Activated CD4-positive, alpha-beta T cell treated with anti-CD3 and anti-CD28 coated beads for 36 hours (primary cell): ENCODE data around the gene MTHFR. TPM values are rescaled to one million over a fixed set of nuclear protein-coding genes. Genes with fewer than 3 reads are reported as not detected.

Experiments used
- ATAC-seq: fragments of 200-7000 bp; cut with Tn5 transposase; one replicate; pipeline ENCODE4 v1.10.0; 2021; ENCODE audit warnings: mild to moderate bottlenecking, moderate library complexity
- CTCF ChIA-PET: fragments of 350-600 bp; sonication (Branson Sonifier 250); formaldehyde crosslinking; loops from one replicate; lab custom pipeline; 2021; ENCODE audit warnings: antibody characterized with exemption; lab: Charles Lee
- POLR2A ChIA-PET: fragments of 350-600 bp; sonication (Branson Sonifier 250); formaldehyde crosslinking; loops from one replicate; lab custom pipeline; 2021; ENCODE audit warnings: antibody characterized with exemption, inconsistent platforms; lab: Charles Lee
- DNase-seq: peaks from one replicate; pipeline ENCODE4 v3.0.0-alpha.2; 2020
- H3K27ac Mint-ChIP-seq: one replicate; pipeline ENCODE4 v1.8.0; 2021; ENCODE audit warnings: mixed read lengths
- H3K27me3 Mint-ChIP-seq: one replicate; pipeline ENCODE4 v1.8.0; 2021; ENCODE audit warnings: mixed read lengths
- H3K36me3 Mint-ChIP-seq: one replicate; pipeline ENCODE4 v1.8.0; 2021; ENCODE audit warnings: low read depth, mixed read lengths
- H3K4me1 Mint-ChIP-seq: one replicate; pipeline ENCODE4 v1.8.0; 2021; ENCODE audit warnings: mixed read lengths
- H3K4me3 Mint-ChIP-seq: one replicate; pipeline ENCODE4 v1.8.0; 2021; ENCODE audit warnings: mild to moderate bottlenecking, moderate library complexity, mixed read lengths
- H3K9me3 Mint-ChIP-seq: one replicate; pipeline ENCODE4 v1.8.0; 2021; ENCODE audit warnings: low read depth, mixed read lengths
- intact Hi-C, 2 experiments: fragments of 100-400 bp; cut with DNase I in 1 of 2; cut with micrococcal nuclease in 1 of 2; formaldehyde crosslinking; loops; one replicate each; pipeline versions ENCODE4 v1.14.2 to v1.15.1; 2022 to 2024; cut with DNase I, micrococcal nuclease
- total RNA-seq, 2 experiments: library from RNA; stranded (reverse); gene quantifications; one replicate each; pipeline ENCODE4 v1.2.3, GENCODE V29; 2021

MTHFR gene
- total RNA-seq, 2 experiments from 2014 or later: 11.2 to 11.6 TPM

DNA sequence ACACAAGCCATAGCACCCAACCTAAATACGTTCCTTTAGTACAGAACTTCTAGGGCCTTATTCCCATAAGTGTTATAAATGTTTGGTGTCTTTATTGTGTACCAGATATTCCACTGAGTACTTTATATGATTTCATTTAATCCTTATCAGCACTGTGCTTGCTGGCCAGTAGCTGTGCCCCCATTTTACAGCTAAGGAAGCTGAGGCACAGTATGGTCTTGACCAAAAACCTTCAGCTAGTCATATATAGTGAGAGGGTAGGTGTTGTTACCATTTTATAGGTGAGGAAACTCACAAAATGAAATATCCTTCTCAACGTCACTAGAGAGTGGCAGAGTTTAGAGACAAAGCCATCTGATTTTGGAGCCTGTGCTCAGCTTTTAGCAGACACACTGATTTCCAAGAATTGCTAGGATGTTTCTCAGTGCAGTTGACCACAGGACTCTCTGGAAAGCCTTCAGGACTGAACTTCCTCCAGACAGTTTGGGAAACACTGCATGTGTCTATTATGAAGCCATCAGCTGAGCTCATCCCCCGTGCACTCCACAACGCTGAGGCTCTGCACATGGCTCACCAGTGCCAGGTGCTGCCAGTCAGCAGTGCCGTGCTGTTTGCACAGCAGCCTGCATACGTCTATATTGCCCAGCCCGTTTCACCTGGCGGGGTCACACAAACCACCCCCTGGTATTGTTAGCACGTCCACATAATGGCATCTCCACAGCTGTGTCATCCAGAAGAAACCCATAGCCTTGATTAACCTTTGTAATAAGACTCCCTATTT is 26.4 kb upstream of the MTHFR start:
- H3K27me3 Mint-ChIP-seq: no peaks in the 10 kb centered on the region
- H3K4me1 Mint-ChIP-seq: no peaks in the 10 kb centered on the region
- H3K36me3 Mint-ChIP-seq: peaks cover 26% of the 10 kb centered on the region
- POLR2A ChIA-PET: interaction anchor here (1.1 kb wide), 1 partner anchor 122 kb away, joined by 3 read pairs; no protein-coding TSS in a partner anchor
- CTCF ChIA-PET: interaction anchor here (0.6 to 1.4 kb wide), 2 partner anchors 21 to 136 kb away, joined by 3 read pairs; no protein-coding TSS in a partner anchor
- H3K4me3 Mint-ChIP-seq: no peak overlapping the region
- ATAC-seq (no peak), DNase-seq (no peak)
- no peak overlapping the region for H3K27ac Mint-ChIP-seq
- intact Hi-C loops: loop anchor here in 1 of 2 experiments (10.0 kb wide), 1 partner anchor 373 kb away; no protein-coding TSS in a partner anchor
- H3K9me3 Mint-ChIP-seq: no peaks in the 10 kb centered on the region

DNA sequence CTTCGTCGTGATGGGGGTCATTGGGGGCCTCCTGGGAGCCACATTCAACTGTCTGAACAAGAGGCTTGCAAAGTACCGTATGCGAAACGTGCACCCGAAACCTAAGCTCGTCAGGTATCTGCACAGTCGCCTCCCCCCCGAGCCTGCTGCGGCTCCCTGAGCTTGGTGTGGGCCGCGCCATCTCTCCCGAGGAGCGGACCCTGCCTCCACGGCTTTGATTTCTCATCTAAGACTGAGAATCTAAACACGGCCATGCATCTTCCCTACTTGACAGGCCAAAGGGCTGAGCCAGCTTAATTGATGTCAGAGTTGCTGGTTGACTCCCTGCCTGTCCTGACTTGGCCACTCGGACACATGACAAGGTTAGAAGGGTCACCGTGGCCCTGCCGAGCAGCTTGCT is 22.7 kb upstream of the MTHFR start:
- POLR2A ChIA-PET: interaction anchor here (0.8 kb wide), 1 partner anchor 80 kb away, joined by 4 read pairs; no protein-coding TSS in a partner anchor

DNA sequence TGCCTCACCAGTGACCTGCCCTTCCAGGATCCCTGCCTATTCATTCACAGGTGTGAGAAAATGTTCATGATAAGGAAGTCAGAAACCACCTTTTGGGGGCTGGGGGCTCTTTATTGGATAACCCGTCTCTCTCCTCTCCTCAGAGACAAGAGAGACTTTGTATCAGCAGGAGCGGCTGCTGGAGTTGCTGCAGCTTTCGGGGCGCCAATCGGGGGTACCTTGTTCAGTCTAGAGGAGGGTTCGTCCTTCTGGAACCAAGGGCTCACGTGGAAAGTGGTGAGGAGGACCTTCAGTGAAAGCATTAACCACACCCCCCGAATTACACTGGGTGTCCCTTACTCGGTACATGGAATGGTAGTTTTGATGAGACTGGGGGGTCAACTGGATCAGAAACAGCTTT is 21.2 kb upstream of the MTHFR start:
- Mint-ChIP-seq H3K36me3 (peaks cover 19% of the 10 kb centered on the region), H3K27me3 (no peaks in the 10 kb centered on the region), H3K4me3 (no peak overlapping the region), H3K4me1 (no peaks in the 10 kb centered on the region), H3K9me3 (no peaks in the 10 kb centered on the region), H3K27ac (no peak overlapping the region)
- ATAC-seq (no peak), DNase-seq (no peak)
- intact Hi-C loops: no loop called here
- ChIA-PET CTCF (interaction anchor here (1.2 kb wide), 1 partner anchor 12 kb away, joined by 5 read pairs; no protein-coding TSS in a partner anchor), POLR2A (no interaction called here)

More for the DNA sequence above, 22.7 kb upstream of the MTHFR start:
- ATAC-seq (no peak), DNase-seq (no peak)
- no peaks in the 10 kb centered on the region for H3K27me3 Mint-ChIP-seq
- intact Hi-C loops: no loop called here
- H3K27ac Mint-ChIP-seq: no peak overlapping the region
- no peaks in the 10 kb centered on the region for H3K4me1 Mint-ChIP-seq
- CTCF ChIA-PET: interaction anchor here (0.7 kb wide), 1 partner anchor 9 kb away, joined by 3 read pairs; no protein-coding TSS in a partner anchor
- H3K36me3 Mint-ChIP-seq: peaks cover 21% of the 10 kb centered on the region
- no peak overlapping the region for H3K4me3 Mint-ChIP-seq
- H3K9me3 Mint-ChIP-seq: no peaks in the 10 kb centered on the region

DNA sequence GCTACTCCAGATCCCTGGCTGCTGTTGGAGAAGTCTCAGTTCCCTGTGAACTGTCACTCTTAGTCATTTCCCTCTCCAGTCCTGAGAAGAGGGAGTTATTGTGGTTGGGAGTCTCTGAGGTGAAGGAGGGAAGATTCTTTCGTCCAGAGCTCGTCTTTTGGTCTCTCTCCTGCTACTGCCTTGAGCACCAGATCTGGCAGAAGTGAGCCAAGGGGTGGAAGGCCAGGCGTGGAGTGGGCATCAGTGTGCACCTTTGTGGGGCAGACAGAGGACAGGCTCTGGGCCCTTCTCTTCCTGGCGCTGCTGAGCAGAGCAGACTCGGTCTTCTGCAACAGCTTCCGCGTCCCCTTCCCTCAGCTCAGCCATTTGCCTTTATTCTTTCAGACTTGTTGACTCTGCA is 19.4 kb upstream of the MTHFR start:
- no peak for DNase-seq
- ChIA-PET CTCF (interaction anchor here (0.6 to 0.7 kb wide), 3 partner anchors 63 to 209 kb away, joined by 3 to 5 read pairs (median 5); no protein-coding TSS in a partner anchor), POLR2A (no interaction called here)
- no peaks in the 10 kb centered on the region for H3K9me3 Mint-ChIP-seq
- H3K27ac Mint-ChIP-seq: no peak overlapping the region
- intact Hi-C loops: no loop called here
- H3K27me3 Mint-ChIP-seq: no peaks in the 10 kb centered on the region
- ATAC-seq: no peak
- H3K4me3 Mint-ChIP-seq: no peak overlapping the region
- H3K4me1 Mint-ChIP-seq: no peaks in the 10 kb centered on the region
- peaks cover 18% of the 10 kb centered on the region for H3K36me3 Mint-ChIP-seq

DNA sequence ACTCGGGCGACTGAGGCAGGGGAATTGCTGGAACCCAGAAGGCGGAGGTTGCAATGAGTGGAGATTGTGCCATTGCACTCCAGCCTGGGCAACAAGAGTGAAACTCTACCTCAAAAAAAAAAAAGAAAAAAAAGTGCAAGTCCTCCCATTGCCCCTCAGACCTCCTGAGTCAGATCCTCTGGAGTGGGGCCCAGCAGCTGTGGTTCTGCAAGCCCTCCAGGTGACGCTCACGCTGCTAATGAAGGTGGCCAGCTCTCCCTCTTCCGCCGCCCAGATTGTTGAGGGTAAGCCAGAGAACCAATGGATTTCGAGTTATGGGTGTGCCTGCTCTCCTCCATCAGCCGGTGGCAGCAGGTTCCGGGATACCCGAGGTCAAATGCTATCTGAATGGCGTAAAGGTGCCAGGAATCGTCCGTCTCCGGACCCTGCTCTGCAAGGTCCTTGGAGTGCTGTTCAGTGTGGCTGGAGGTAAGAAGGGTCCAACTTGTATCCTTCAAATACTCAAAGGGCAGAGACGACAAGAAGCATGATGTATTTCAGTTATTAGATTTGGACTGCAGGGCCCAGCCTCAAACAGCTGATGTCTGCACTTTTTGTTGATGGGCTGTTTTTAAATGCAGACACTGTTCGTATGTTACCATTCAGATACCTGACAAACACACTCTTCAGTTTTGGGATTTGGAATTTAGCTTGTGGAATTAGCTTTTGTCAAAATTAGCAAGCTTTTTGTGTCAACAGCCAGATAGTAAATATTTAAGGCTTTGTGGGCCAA is 17.8 kb upstream of the MTHFR start:
- no peak overlapping the region for H3K4me3 Mint-ChIP-seq
- no peaks in the 10 kb centered on the region for H3K27me3 Mint-ChIP-seq
- peaks cover 18% of the 10 kb centered on the region for H3K36me3 Mint-ChIP-seq
- CTCF ChIA-PET: interaction anchor here (0.7 kb wide), 1 partner anchor 765 kb away, joined by 3 read pairs; no protein-coding TSS in a partner anchor
- DNase-seq (no peak), ATAC-seq (no peak)
- no peak overlapping the region for H3K27ac Mint-ChIP-seq
- POLR2A ChIA-PET: no interaction called here
- H3K9me3 Mint-ChIP-seq: no peaks in the 10 kb centered on the region
- intact Hi-C loops: no loop called here
- no peaks in the 10 kb centered on the region for H3K4me1 Mint-ChIP-seq

DNA sequence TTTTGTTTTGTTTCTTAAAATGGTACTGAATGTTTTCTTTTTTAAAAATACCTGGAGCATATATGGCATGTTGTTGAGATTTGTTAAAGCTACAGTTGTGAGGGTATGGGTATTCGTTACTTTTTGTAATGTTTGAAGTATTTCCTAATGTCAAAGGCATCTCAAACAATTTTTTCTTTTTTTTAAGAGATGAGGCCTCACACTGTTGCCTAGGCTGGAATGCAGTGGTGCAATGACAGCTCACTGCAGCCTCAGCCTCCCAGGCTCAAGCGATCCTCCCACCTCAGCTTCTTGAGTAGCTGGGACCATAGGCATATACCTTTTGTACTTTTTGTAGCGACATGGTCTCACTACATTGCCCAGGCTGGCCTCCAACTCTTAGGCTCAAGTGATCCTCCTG is 16.3 kb upstream of the MTHFR start:
- H3K27ac Mint-ChIP-seq: no peak overlapping the region
- ChIA-PET CTCF (no interaction called here), POLR2A (no interaction called here)
- no peak for DNase-seq
- no peak overlapping the region for H3K4me3 Mint-ChIP-seq
- H3K27me3 Mint-ChIP-seq: no peaks in the 10 kb centered on the region
- H3K4me1 Mint-ChIP-seq: no peaks in the 10 kb centered on the region
- peaks cover 16% of the 10 kb centered on the region for H3K36me3 Mint-ChIP-seq
- no peaks in the 10 kb centered on the region for H3K9me3 Mint-ChIP-seq
- intact Hi-C loops: no loop called here
- no peak for ATAC-seq

DNA sequence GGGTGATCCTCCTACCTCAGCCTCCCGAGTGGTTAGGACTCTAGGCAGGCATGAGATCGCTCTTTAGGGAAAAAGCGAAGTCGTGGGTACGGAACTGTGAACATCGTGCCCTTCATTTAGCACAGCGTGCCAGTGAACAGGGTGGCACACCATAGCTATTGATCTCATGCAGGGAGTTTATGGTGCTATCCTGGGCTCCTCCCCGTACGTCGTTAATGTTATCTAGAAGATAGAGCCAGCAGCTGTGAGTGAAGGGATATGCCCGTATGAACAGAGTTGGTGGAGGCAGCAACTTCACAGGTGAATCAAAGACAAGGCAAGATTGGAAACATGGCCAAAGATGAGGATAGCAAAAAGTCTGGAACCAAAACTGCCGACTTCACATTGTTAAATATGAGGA is 11.4 kb upstream of the MTHFR start:
- CTCF ChIA-PET: no interaction called here
- POLR2A ChIA-PET: interaction anchor here (0.6 kb wide), 1 partner anchor 717 kb away, joined by 3 read pairs; the partner anchor contains the start of gene EXOSC10
- Mint-ChIP-seq H3K36me3 (peaks cover 23% of the 10 kb centered on the region), H3K27ac (no peak overlapping the region), H3K27me3 (no peaks in the 10 kb centered on the region), H3K4me3 (no peak overlapping the region), H3K9me3 (no peaks in the 10 kb centered on the region), H3K4me1 (no peaks in the 10 kb centered on the region)
- DNase-seq: no peak
- intact Hi-C loops: no loop called here
- ATAC-seq: no peak

DNA sequence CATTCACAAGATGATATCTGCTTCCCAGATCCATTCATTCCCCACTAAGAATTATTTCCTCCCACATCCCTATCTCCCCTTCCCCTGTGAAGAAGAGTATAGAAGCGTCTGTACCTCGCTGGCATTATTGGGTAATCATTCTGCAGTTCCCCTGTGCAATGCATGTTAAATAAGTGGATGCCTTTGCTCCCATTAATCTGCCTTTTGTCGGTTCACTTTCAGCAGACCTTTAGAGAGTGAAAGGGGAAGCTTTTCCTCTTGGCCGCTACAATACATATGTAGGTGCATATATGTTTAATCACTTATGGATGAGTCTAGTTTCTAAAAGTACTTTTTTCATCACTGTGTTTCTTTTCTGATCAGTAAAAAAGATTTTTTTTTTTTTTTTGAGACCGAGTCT is 7.3 kb upstream of the MTHFR start:
- POLR2A ChIA-PET: no interaction called here
- intact Hi-C loops: no loop called here
- peaks cover 20% of the 10 kb centered on the region for H3K36me3 Mint-ChIP-seq
- H3K4me1 Mint-ChIP-seq: peaks cover 10% of the 10 kb centered on the region
- DNase-seq (no peak), ATAC-seq (no peak)
- H3K4me3 Mint-ChIP-seq: no peak overlapping the region
- no peak overlapping the region for H3K27ac Mint-ChIP-seq
- no peaks in the 10 kb centered on the region for H3K27me3 Mint-ChIP-seq
- H3K9me3 Mint-ChIP-seq: no peaks in the 10 kb centered on the region
- CTCF ChIA-PET: no interaction called here

DNA sequence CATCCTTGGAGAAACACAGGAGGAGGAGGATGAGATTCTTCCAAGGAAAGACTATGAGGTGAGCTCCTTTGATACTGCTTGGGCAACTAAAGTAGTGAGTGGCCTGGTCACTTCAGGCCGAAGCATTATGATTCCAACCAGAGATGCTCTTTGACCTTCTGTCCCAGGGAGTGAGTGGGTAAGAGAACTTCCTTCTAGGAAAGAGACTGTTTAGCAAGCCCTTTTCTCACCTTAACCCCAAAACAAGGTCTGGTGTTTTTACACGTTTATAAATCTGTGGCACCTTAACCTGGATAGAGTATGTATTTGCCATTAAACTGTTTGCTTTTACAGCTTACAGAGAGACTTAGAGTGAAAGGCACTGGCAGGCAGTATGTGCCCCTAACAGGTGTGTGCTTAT is 1.4 kb upstream of the MTHFR start:
- Mint-ChIP-seq H3K36me3 (peaks cover 14% of the 10 kb centered on the region), H3K9me3 (no peaks in the 10 kb centered on the region), H3K4me3 (peak overlapping the region; percentile 87), H3K4me1 (peaks cover 55% of the 10 kb centered on the region), H3K27me3 (no peaks in the 10 kb centered on the region), H3K27ac (peak overlapping the region; percentile 48)
- ATAC-seq (no peak), DNase-seq (no peak)
- ChIA-PET CTCF (interaction anchor here (0.6 to 1.8 kb wide), 6 partner anchors 10 to 259 kb away, joined by 3 to 7 read pairs (median 4); no protein-coding TSS in a partner anchor), POLR2A (interaction anchor here (1.5 to 2.1 kb wide), 2 partner anchors 102 to 125 kb away, joined by 3 to 46 read pairs; no protein-coding TSS in a partner anchor)
- intact Hi-C loops: loop anchor here (2.0 to 10.0 kb wide), 5 partner anchors 128 to 1332 kb away; partner anchors contain the start of genes DFFA (in 1 of the 2), EXOSC10 (in 1 of the 2), MTOR (in 1 of the 2) and PEX14 (in 1 of the 2)

DNA sequence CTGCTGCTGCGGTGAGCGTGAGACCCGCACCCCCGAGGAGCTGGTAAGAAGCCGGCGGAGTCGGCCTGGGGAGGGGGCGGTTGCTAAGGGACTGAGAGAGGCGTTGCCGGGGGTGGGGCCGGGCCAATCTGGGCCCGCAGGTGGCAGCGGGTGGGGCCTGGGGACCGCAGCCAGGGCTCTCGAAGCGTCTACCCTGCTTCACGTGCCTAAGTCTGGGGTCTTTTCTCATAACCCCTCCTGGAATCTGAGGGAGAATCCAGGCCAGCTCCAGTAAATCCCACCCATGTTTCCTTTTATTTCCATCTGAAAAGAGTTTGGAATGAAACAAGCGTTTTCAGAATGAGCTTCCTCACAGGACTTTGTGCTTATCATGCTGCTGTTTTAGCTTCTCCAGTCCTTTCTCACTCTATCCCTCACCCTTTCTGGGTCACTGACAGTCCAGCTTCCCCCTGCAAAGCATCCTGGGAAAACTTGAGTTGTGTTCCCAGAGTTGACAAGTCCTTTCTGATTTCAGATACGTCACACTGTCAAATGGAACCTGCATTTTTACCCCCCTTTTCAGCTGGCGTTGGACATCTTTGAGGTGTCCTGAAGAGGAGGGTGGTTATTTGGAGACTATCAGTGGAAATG is 658 bp upstream of the MTHFR start:
- H3K4me1 Mint-ChIP-seq: peaks cover 57% of the 10 kb centered on the region
- CTCF ChIA-PET: interaction anchor here (0.6 to 1.8 kb wide), 8 partner anchors 9 to 709 kb away, joined by 3 to 7 read pairs (median 4); no protein-coding TSS in a partner anchor
- no peaks in the 10 kb centered on the region for H3K9me3 Mint-ChIP-seq
- peak overlapping the region; percentile 87 for H3K27ac Mint-ChIP-seq
- no peaks in the 10 kb centered on the region for H3K27me3 Mint-ChIP-seq
- POLR2A ChIA-PET: interaction anchor here (0.5 to 2.1 kb wide), 4 partner anchors 49 to 1329 kb away, joined by 3 to 46 read pairs (median 4); no protein-coding TSS in a partner anchor
- peaks cover 12% of the 10 kb centered on the region for H3K36me3 Mint-ChIP-seq
- H3K4me3 Mint-ChIP-seq: peak overlapping the region; percentile 87
- intact Hi-C loops: loop anchor here (1.0 to 10.0 kb wide), 15 partner anchors 70 to 1332 kb away; partner anchors contain the start of genes TARDBP (in 2 of the 2), AGTRAP (in 1 of the 2), DFFA (in 1 of the 2) and DISP3 (in 1 of the 2)
- ATAC-seq (peak; percentile 48), DNase-seq (no peak)
